HG03139 (cell line): ENCODE results near the gene RCN2.

Experiments
- ATAC-seq: cut with Tn5 transposase; IDR thresholded peaks from one replicate; pipeline ENCODE4 v1.9.1; 2021; ENCODE audit not compliant: unreplicated experiment

Gene RCN2

GRCh38 chr15:76973906-76974305, 42.4 kb downstream of the RCN2 start:
- no peak for ATAC-seq

- no peak for ATAC-seq
Observed at GRCh38 chr15:76974456-76975036, 43.0 kb downstream of the RCN2 start.

- no peak for ATAC-seq
Observed at GRCh38 chr15:76976141-76976540, 44.6 kb downstream of the RCN2 start.

- no peak for ATAC-seq
Observed at GRCh38 chr15:76976572-76977270, 45.2 kb downstream of the RCN2 start.

GRCh38 chr15:76978522-76979330, 47.2 kb downstream of the RCN2 start:
- ATAC-seq: no peak

GRCh38 chr15:76979331-76979925, 47.9 kb downstream of the RCN2 start:
- ATAC-seq: no peak

GRCh38 chr15:76979996-76980520, 48.5 kb downstream of the RCN2 start:
- no peak for ATAC-seq

GRCh38 chr15:76982356-76982755, 50.8 kb downstream of the RCN2 start:
- no peak for ATAC-seq

- no peak for ATAC-seq
Observed at GRCh38 chr15:76982756-76983155, 51.2 kb downstream of the RCN2 start.

- no peak for ATAC-seq
Observed at GRCh38 chr15:76983590-76984375, 52.2 kb downstream of the RCN2 start.

GRCh38 chr15:76986743-76987142, 55.2 kb downstream of the RCN2 start:
- no peak for ATAC-seq

- ATAC-seq: no peak
Observed at GRCh38 chr15:76987276-76987675, 55.7 kb downstream of the RCN2 start.

GRCh38 chr15:76987896-76988860, 56.6 kb downstream of the RCN2 start:
- ATAC-seq: no peak

GRCh38 chr15:76988867-76989780, 57.6 kb downstream of the RCN2 start:
- ATAC-seq: no peak

- no peak for ATAC-seq
Observed at GRCh38 chr15:76991048-76991447, 59.5 kb downstream of the RCN2 start.

GRCh38 chr15:76991741-76992645, 60.4 kb downstream of the RCN2 start:
- no peak for ATAC-seq

GRCh38 chr15:76993114-76993725, 61.7 kb downstream of the RCN2 start:
- no peak for ATAC-seq
